HG03095 (cell line): ENCODE data around the gene NEIL3.

Experiments used
- ATAC-seq: cut with Tn5 transposase; IDR thresholded peaks from one replicate; pipeline ENCODE4 v1.9.1; 2021; ENCODE audit warnings: moderate library complexity; ENCODE audit not compliant: unreplicated experiment

The NEIL3 gene

GRCh38 chr4:177309522-177310371, at the start of gene NEIL3:
Gene NEIL3, plus strand, starts transcription at chr4:177309874. Its CDS starts 80 bp downstream, at chr4:177309954.
- peak; percentile 85 for ATAC-seq

GRCh38 chr4:177263818-177264217, 45.9 kb upstream of the NEIL3 start:
- ATAC-seq = no peak

GRCh38 chr4:177264788-177265422, 44.8 kb upstream of the NEIL3 start:
- no peak for ATAC-seq

GRCh38 chr4:177265729-177266128, 43.9 kb upstream of the NEIL3 start:
- ATAC-seq = no peak

- ATAC-seq = no peak
These were observed 43.2 kb upstream of the NEIL3 start for GRCh38 chr4:177266506-177266905.

GRCh38 chr4:177267911-177268310, 41.8 kb upstream of the NEIL3 start:
- no peak for ATAC-seq

- no peak for ATAC-seq
These were observed 38.6 kb upstream of the NEIL3 start for GRCh38 chr4:177271091-177271490.

- no peak for ATAC-seq
These were observed 37.5 kb upstream of the NEIL3 start for GRCh38 chr4:177271915-177272766.

- ATAC-seq = no peak
These were observed 33.7 kb upstream of the NEIL3 start for GRCh38 chr4:177275999-177276398.

GRCh38 chr4:177281351-177281909, 28.2 kb upstream of the NEIL3 start:
- no peak for ATAC-seq

GRCh38 chr4:177282284-177282835, 27.3 kb upstream of the NEIL3 start:
- ATAC-seq = no peak

- no peak for ATAC-seq
These were observed 26.5 kb upstream of the NEIL3 start for GRCh38 chr4:177283167-177283566.

- ATAC-seq = no peak
These were observed 23.7 kb upstream of the NEIL3 start for GRCh38 chr4:177285953-177286352.

- ATAC-seq = no peak
These were observed 22.4 kb upstream of the NEIL3 start for GRCh38 chr4:177287255-177287654.

- no peak for ATAC-seq
These were observed 21.3 kb upstream of the NEIL3 start for GRCh38 chr4:177288335-177288734.

GRCh38 chr4:177290780-177291179, 18.9 kb upstream of the NEIL3 start:
- ATAC-seq = no peak

GRCh38 chr4:177292171-177292570, 17.5 kb upstream of the NEIL3 start:
- no peak for ATAC-seq

- ATAC-seq = no peak
These were observed 16.3 kb upstream of the NEIL3 start for GRCh38 chr4:177293208-177294033.

GRCh38 chr4:177297785-177298391, 11.8 kb upstream of the NEIL3 start:
- no peak for ATAC-seq
